GM19023 (cell line): Measurements from ENCODE around the gene PSMC3.

Source experiments
- ATAC-seq: cut with Tn5 transposase; IDR thresholded peaks from one replicate; pipeline ENCODE4 v1.9.1; 2021; ENCODE audit warnings: mild to moderate bottlenecking, moderate library complexity; ENCODE audit not compliant: unreplicated experiment

PSMC3 gene

GRCh38 chr11:47443028-47443700 is 16.9 kb upstream of the PSMC3 start:
- ATAC-seq = no peak

DNA sequence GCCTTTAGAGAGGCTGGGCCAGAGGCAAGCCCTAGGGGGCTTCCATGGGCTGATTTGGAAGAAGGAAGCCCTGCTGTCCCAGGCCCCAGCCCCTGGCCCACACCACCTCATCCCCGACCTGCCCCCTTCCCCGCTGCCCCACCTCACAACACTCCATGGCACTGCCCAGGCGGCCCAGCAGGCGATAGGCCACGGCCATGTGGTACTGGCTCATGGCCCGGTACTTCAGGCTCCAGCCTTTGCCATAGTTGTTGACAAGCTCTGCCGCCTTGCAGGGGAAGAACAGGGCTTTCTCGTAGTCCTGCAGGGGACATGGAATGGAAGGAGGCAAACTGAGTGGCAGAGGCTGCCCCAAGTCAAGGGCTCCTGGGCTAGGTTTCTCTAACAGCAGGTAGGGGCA is 16.3 kb upstream of the PSMC3 start:
- ATAC-seq = no peak

DNA sequence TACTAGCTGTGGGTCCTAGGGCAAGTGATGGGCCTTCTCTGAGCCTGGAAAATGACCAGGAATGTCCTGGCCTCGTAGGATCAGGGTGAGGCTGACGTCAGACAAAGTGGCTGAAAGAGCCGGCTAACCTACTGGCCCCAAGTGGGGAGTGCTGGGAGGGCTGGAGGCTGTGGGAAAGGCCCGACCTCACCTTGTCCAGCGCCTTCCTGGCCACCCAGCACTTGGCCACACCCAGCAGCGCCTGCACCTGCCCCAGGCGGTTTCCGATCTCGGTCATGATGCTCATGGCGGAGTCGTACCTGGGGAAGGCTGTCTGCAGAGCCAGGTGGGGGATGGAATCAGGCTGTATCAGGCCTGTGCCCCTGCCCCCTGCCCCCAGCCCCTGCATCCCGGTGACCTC is 15.2 kb upstream of the PSMC3 start:
- ATAC-seq = no peak

- ATAC-seq = no peak
These were observed 13.8 kb upstream of the PSMC3 start for GRCh38 chr11:47440054-47440476.

DNA sequence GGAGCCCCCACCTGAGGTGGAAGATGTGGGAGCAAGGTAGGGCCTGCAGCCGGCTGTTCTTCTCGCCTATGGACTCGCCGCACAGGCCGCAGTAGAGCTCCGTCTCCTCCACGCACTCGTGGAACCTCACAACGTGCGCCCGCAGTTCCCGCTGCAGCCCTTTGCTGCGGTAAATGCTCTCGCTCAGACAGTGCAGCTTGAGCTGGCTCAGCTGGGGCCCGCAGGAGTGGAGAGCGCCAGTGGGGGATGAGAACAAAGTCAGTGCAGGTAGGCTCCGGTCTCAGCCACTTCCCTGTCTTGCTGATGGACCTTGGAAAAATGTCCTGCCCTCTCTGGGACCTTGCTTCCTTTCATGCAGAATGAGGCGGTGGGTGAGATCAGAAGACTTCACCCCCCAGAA is 12.5 kb upstream of the PSMC3 start:
- no peak for ATAC-seq

- no peak for ATAC-seq
These were observed 11.6 kb upstream of the PSMC3 start for GRCh38 chr11:47437746-47438418.

GRCh38 chr11:47437218-47437745 is 11.0 kb upstream of the PSMC3 start:
- ATAC-seq = no peak

DNA sequence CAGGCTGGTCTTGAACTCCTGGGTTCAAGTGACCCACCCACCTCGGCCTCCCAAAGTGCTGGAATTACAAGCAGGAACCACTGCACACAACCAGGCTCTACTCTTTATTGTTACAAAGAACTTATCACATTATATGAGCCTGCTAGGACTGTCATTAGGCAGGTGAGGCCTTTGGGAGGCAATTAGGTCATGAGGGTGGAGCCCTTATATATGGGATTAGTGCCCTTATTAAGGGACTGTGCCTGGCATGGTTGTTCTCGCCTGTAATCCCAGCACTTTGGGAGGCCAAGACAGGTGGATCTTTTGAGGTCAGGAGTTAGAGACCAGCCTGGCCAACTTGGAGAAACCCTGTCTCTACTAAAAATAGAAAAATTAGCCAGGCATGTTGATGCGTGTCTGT is 10.5 kb upstream of the PSMC3 start:
- no peak for ATAC-seq

GRCh38 chr11:47435687-47436086 is 9.4 kb upstream of the PSMC3 start:
- no peak for ATAC-seq

GRCh38 chr11:47434011-47434786 is 8.0 kb upstream of the PSMC3 start:
- ATAC-seq = no peak

- no peak for ATAC-seq
These were observed 6.9 kb upstream of the PSMC3 start for GRCh38 chr11:47433157-47433556.

GRCh38 chr11:47431356-47432083 is 5.3 kb upstream of the PSMC3 start:
- ATAC-seq = no peak

DNA sequence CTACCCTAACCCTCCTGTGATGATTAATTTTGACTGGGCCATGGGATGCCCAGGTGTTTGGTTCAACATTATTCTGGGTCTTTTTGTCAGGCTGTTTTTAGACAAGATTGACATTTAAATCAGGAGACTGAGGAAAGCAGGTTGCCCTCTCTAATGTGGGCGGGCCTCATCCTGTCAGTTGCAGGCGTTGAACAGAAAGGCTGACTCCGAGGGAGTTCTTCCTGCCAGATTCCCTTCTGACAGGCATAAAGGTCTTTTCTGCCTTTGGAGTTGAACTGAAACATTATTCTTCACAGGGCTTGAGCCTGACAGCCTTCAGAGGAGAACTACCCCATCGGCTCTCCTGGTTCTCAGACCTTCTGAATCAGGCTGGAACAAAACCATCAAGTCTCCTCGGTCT is 4.3 kb upstream of the PSMC3 start:
- ATAC-seq = no peak

DNA sequence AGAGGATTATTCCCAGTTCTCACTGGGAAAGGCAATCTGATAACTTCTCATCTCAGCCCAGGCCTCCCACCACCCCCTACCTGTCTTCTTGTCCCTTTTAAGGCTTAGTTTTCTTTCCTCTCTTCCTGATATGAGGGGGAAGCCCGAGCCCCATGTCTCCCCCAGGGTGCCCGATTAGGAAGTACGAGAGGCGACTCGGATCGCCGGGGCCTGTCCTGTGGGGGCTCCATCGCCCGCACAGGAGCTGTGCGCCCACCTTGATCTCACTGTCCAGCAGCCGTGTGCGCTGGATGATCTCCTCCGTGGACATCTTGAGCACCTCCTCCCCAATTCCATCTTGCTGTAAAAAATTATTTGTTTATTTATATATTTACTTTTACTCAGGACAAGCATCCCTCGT is 628 bp downstream of the PSMC3 start:
- ATAC-seq = no peak

- no peak for ATAC-seq
These were observed 7.6 kb downstream of the PSMC3 start for GRCh38 chr11:47418454-47419259.

- ATAC-seq = no peak
These were observed 8.5 kb downstream of the PSMC3 start for GRCh38 chr11:47417712-47418111.

GRCh38 chr11:47415949-47416472 is 10.2 kb downstream of the PSMC3 start:
- no peak for ATAC-seq

- ATAC-seq = no peak
These were observed 11.0 kb downstream of the PSMC3 start for GRCh38 chr11:47415091-47415854.

DNA sequence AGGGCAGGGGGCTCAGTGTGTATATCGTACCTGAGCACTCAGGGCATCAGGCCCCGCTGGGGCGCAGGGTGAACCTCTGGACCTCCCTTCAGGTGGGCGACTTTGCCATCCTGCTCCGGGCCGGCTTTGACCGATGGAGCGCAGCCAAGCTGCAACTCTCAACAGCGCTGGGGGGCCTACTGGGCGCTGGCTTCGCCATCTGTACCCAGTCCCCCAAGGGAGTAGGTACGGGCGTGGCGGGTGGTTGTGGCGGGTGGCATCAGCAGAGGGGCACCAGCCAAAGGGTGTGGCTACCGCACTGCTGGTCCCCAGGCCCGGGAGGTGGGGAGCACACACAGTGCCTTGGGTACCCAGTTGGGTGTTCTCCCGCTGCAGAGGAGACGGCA is 11.6 kb downstream of the PSMC3 start:
- no peak for ATAC-seq
